ENCODE measurements around the gene FAM78A. TPM values are rescaled to one million over a fixed set of nuclear protein-coding genes. Genes with fewer than 3 reads are reported as not detected.

The FAM78A gene
- total and polyA plus RNA-seq, 10 donors: 17.0 to 40.3 (median 28.5) TPM

DNA sequence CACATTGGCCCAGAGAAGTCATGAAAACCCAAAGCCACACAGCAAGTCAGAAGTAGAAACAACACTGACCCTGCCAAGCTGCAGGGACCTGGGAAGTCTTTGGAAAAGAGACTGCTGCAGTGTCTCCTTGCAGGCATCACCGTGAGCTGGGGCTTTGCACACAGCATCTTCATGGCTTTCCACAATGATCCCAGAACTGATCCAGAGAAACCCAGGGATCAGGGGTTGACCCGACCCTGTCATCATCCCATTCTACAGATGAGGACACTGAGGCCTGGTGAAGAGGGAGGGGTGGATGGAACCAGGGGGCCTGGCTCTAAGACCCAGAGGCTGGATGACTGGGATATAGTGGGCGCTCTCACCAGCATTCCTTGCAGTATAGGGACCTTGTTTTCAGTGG lies 4.3 kb upstream of the FAM78A start:
- Histone ChIP-seq H3K9me3 (no peaks in the 10 kb centered on the region), H3K4me1 (peaks cover 4 to 56% (median 28%) of the 10 kb centered on the region in 6 donors), H3K4me3 (no peak overlapping the region), H3K27me3 (replicated peaks in 1 of 7) (peaks cover 0 to 40% (median 25%) of the 10 kb centered on the region in 7 donors), H3K36me3 (no peaks in the 10 kb centered on the region), H3K27ac (no peak overlapping the region)
- no peak for TF ChIP-seq POLR2AphosphoS5 (IDR thresholded peaks at IDR 0.05)
- TF ChIP-seq, protein P1, sequence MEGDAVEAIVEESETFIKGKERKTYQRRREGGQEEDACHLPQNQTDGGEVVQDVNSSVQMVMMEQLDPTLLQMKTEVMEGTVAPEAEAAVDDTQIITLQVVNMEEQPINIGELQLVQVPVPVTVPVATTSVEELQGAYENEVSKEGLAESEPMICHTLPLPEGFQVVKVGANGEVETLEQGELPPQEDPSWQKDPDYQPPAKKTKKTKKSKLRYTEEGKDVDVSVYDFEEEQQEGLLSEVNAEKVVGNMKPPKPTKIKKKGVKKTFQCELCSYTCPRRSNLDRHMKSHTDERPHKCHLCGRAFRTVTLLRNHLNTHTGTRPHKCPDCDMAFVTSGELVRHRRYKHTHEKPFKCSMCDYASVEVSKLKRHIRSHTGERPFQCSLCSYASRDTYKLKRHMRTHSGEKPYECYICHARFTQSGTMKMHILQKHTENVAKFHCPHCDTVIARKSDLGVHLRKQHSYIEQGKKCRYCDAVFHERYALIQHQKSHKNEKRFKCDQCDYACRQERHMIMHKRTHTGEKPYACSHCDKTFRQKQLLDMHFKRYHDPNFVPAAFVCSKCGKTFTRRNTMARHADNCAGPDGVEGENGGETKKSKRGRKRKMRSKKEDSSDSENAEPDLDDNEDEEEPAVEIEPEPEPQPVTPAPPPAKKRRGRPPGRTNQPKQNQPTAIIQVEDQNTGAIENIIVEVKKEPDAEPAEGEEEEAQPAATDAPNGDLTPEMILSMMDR (IDR thresholded peaks at IDR 0.05 in 8 of 11, conservative IDR thresholded peaks at IDR 0.05 in 3 of 11): no peak
- TF ChIP-seq POLR2A (IDR thresholded peaks at IDR 0.05): no peak
- 82 to 97% (median 94%) methylated on average over 3 of the region's 3 CpGs for WGBS, 5 donors
- no peak for DNase-seq
- intact Hi-C loops (cut with DNase I; ENCODE audit: low total_unique reads): loop anchor here (10.0 kb wide), 1 partner anchor 46 kb away; no protein-coding TSS in a partner anchor

DNA sequence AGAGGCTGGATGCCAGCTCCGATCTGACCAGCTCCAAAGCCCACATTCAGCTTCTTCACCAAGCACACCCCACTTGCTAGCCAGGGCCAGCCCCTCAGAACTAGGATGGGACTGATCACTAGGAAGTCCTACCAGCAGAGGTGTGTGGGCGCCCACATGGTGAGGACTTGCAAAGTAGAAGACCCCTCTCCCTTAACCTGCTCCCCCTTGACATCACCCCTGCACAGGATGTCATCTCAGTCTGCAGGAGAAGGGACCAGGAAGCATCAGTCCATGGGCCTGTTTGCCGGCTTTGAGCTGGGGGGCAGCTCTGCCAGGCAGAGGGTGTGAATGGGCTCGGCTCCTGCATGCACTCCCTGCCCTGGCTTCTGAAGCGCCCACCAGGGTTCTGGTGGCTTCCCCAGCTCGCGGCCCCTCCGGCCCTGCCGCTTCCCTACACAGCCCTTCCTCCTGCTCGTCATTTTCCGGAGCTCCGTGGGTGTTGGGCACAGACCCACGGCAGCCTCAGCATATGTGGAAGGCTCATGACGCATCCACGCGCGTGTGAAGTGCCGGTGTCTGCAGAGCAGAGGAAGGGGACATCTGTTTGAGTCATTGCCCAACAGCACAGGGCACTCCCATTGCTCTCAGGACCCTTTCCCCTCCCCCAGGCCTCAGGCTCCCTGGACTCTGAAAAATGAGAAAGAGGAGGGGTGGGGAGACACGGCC lies 3.7 kb upstream of the FAM78A start:
- intact Hi-C loops (cut with DNase I; ENCODE audit: low total_unique reads): loop anchor here (10.0 kb wide), 1 partner anchor 45 kb away; no protein-coding TSS in a partner anchor
- H3K36me3 ChIP-seq: no peaks in the 10 kb centered on the region
- no peak overlapping the region for H3K4me3 ChIP-seq
- no peak overlapping the region for H3K27ac ChIP-seq
- DNase-seq: no peak
- WGBS, 5 donors: 51 to 70% (median 64%) methylated on average over 14 to 19 of the region's 19 CpGs
- H3K9me3 ChIP-seq: no peaks in the 10 kb centered on the region
- peak in 1 of 3 donors; percentile 12 for TF ChIP-seq POLR2AphosphoS5 (IDR thresholded peaks at IDR 0.05)
- TF ChIP-seq POLR2A (IDR thresholded peaks at IDR 0.05): no peak
- peaks cover 4 to 63% (median 31%) of the 10 kb centered on the region in 6 donors for H3K4me1 ChIP-seq
- peaks cover 0 to 40% (median 25%) of the 10 kb centered on the region in 7 donors for H3K27me3 ChIP-seq (replicated peaks in 1 of 7)

DNA sequence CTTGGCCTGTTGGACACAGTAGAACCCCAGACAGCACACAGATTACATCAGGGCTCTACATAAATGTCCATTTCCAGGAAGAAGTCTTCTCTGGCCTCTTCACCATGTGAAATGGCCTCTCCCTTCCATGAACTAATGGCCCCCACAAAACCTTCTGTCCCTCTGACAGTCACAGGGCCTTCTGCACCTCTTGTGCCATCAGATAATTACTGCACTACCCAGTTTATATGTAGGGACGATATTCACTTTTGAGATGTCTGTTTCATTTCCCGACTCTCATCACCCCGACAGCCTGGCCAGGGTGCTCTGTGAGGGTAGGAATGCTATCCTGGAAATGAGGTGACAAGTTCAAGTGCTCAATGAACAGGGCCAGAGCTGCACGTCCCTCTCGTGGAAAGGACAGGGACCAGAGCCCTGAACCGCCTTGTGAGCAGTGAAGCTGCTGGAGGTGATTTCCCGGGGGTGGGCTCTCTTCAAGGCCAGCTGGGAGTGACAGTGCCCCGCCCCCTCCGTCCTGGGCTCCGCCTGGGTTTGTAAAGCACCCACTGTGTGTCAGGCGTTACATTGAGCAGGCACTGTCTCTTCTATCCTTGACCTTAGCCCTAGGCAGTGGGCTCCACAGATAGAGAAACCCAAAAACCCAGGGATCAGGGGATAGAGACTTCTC lies 3.0 kb upstream of the FAM78A start:
- Histone ChIP-seq H3K27ac (peak overlapping the region in 5 of 8 donors; percentile 90 to 97 (median 93)), H3K27me3 (replicated peaks in 1 of 7) (peaks cover 0 to 40% (median 25%) of the 10 kb centered on the region in 7 donors), H3K4me1 (peaks cover 4 to 70% (median 37%) of the 10 kb centered on the region in 6 donors), H3K36me3 (no peaks in the 10 kb centered on the region), H3K4me3 (no peak overlapping the region), H3K9me3 (no peaks in the 10 kb centered on the region)
- TF ChIP-seq POLR2AphosphoS5 (IDR thresholded peaks at IDR 0.05) (no peak), POLR2A (IDR thresholded peaks at IDR 0.05) (no peak)
- TF ChIP-seq, protein P1 (IDR thresholded peaks at IDR 0.05 in 8 of 11, conservative IDR thresholded peaks at IDR 0.05 in 3 of 11): no peak
- no peak for DNase-seq
- intact Hi-C loops (cut with DNase I; ENCODE audit: low total_unique reads): no loop called here
- 74 to 86% (median 83%) methylated on average over 6 to 11 of the region's 11 CpGs for WGBS, 5 donors

DNA sequence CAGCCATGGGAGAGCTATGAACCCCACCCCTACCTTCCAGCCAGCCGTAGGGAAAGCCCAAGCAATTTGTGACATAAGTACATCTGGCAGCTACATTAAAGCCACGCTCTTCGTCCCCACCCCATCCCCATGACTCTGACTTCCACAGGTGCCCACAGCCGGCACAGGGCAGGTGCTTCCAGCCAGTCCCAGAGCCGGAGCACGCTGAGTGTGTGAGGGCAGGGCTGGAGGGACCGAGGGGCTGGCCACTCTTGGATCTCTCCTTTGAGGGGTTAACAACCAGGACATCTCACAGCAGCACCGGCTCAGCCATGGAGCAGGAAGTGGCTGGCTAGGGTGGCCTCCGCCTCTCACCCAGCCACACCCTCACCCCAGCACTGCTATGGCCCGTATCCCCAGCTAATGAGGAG lies 2.4 kb upstream of the FAM78A start:
- intact Hi-C loops (cut with DNase I; ENCODE audit: low total_unique reads): no loop called here
- WGBS, 5 donors: 30 to 48% (median 40%) methylated on average over 9 to 10 of the region's 10 CpGs
- Histone ChIP-seq H3K27me3 (replicated peaks in 1 of 7) (peaks cover 0 to 40% (median 25%) of the 10 kb centered on the region in 7 donors), H3K27ac (peak overlapping the region in 6 of 8 donors; percentile 55 to 97 (median 92)), H3K36me3 (no peaks in the 10 kb centered on the region), H3K4me3 (peak overlapping the region in 1 of 8 donors; percentile 92), H3K9me3 (no peaks in the 10 kb centered on the region), H3K4me1 (peaks cover 4 to 76% (median 41%) of the 10 kb centered on the region in 6 donors)
- peak; percentile 86 for DNase-seq
- TF ChIP-seq POLR2A (IDR thresholded peaks at IDR 0.05): no peak
- TF ChIP-seq, protein P1 (IDR thresholded peaks at IDR 0.05 in 8 of 11, conservative IDR thresholded peaks at IDR 0.05 in 3 of 11): no peak
- TF ChIP-seq POLR2AphosphoS5 (IDR thresholded peaks at IDR 0.05): no peak

All from spleen (tissue), 11 donors.